Stimulated activated CD8-positive, alpha-beta memory T cell treated with anti-CD3 and anti-CD28 coated beads, Interleukin-12 subunit alpha, Interleukin-12 subunit beta, amount 100 ng/mL, for 4 hours (primary cell): Measurements from ENCODE around the gene DDX59.
A peak's percentile ranks its signal among the peaks of the same experiment; 100 is the strongest.

Source experiments
- DNase-seq: peaks from one replicate; pipeline ENCODE4 v3.0.0-alpha.2; 2020; ENCODE audit warnings: low read depth

DDX59 gene

DNA sequence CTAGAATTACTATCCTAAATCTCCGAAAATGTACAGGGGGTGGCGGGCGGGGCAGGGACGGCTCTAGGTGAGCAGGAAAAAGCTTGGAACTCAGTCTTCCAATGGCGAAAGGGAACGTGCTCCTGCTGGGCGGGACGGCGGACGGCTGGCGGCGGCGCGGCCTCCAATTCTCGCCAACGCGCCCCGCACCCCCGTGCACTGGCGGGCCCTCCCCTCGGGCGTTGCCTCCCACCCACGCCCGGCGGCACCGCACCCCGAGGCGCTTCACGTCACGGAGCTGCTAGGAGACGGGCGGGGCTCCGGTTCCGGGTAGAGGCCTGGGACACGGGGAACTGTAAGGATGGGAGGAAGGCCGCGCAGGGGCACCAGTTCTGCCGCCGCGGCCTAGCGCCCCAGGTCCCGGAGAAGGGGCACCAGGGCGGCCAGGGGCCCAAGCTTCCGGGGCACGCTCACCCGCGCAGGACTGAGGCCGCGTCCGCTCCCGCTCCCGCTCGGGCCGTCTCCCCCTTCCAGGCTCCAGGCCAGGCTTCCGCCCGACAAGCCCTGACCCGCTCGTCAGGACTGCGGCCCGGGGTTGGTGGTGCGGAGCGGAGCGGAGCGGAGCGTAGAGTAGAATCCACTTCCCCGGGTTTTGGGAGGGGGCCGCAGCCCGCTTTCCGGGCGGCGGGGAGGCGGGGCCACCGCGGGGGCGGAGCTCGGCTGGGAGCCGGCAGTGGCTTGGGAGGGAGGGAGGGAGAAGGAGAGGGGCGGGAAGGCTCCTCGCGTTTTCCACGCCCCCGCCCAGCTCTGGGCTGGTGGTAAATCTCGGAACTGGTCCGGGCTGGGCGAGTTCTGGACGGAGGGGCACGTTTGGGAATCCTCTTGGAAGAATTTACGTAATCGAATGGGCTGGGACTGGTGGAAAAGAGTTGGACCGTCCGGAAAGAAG lies at the start of gene DDX59:
Gene DDX59 (minus strand): TSS at position 594 of the 928 bp plus-strand sequence. CDS start 3,167 bp downstream, outside the sequence.
- peak; percentile 86 for DNase-seq

DNA sequence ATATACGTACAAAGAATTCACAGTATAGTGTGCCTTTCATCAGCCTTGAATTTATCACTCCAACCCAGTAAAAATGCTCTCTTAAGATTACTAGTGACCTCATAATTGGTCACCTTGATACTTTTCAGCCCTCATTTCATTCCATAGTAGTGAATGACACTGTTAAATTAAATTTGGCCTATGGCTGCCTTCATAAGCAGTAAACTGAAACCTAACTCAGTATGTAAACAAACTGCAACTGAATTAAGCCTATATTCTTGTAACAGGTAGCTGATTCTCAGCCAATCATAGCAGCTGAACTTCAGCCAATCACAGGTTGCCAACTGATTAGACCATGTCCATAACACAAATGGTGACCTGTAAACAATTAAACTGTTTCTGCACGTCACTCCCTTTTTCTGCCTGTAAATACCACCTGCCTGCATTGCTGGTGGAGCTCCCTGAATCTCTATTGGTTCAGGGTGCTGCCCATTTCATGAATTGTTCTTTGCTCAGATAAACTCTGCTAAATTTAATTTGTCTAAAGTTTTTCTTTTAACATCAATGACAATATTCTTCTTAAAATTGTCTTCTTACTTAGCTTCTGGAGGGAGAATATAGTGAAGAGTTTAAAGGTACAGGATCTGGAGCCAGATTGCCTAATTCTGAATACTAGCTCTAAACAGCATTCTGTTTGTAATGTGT lies 44.9 kb upstream of the DDX59 start:
- no peak for DNase-seq

DNA sequence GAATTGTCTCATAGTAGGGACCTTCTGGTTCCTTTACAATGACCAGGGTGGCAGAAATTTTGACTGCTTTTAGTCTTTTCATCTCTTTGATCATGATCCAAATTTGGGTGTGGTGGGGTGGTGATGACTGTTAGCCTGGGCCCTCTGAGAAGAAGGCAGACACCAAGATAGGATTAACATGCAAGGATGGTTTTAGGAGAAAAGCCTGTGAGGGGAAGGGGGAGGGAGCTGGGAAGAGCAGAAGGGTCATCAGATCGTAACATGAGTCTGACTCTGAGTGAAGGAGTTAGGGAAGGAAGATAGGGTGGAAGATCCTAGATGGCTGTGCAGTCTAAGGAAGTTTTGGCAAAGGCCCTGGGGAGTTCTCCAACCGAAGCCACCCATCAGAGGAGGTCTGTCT lies 40.5 kb upstream of the DDX59 start:
- no peak for DNase-seq

DNA sequence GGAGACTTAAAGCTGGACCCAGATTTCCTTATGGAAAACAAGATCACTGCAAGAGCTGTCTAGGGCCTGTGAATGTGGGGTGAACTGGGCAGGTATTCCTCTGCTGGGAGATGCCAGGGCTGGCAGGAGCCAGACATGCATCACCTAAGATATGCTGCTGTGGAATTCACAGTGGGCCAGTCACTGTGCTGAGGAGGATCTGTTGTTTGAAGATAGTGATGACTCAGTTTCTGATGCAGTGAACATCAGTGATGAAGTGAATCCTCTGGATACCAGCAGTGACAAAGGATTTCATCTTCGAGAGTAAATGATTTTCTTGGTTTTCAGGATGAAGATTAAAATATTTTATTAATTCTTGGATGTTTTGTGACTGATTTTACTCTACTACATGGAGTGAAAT lies 39.1 kb upstream of the DDX59 start:
- no peak for DNase-seq

DNA sequence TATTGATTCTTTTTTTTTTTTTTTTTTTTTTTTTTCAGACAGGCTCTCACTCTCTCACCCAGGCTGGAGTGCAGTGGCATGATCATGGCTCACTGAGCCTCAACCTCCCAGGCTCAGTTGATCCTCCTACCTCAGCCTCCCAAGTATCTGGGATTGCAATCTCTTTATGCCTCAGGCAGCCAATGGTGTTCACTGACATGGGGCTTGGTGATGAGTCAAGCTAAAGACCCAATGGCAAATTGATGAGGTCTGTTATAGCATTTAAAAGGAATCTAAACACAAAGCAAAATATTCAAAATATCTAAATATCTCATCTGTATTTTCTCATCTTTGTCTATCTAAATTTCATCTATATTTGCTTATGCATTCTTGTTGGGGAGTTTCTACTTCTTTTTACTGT lies 38.5 kb upstream of the DDX59 start:
- no peak for DNase-seq

DNA sequence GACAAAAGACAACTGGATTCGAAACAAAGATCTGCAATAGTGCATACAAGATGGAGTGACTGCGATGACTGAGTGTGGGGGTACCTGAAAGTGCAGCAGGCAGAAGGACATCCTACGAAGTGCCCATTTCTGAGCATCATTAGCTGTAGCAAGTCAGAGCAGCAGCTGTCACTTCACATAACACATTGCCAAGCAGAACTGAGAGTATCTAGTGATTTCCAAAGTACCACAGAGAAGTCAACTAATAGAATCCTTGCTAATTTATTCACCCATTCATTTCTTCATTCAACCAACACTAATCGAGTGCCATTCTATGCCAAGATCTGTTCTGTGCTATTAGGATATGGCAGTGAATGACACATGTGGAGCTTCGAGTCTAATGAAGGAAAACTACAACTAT lies 37.4 kb upstream of the DDX59 start:
- DNase-seq = no peak

DNA sequence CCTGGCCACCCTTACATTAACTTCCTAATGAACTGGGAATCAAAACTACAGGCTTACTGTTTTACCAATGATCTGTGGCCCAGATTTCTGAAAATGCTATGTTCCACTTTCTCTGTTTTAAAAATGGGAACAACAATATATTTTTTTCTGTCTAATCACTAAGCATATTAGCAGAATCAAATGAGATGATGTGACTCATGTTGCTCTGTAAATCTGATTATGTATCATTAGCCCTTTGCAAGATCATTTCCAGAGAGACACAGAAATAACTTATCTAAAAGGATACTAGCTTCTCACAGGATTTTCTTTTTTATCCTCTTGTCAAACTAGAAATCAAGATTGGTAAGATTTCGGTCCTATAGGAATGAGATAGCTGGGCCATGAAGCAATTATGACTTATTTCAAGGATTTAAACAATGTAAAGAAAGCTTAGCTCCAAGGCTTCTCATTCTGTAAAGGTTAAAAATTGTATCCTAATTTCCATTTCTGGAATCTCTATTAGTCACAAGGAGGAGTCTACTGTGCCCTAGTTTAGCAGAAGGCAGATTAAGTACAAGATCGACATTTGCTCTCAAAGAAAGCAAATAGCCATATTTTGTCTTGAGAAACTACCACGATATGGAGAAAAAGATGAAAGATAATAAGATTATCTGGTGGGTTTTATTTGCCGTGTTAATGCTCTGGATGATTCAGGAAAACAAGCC lies 36.6 kb upstream of the DDX59 start:
- no peak for DNase-seq

DNA sequence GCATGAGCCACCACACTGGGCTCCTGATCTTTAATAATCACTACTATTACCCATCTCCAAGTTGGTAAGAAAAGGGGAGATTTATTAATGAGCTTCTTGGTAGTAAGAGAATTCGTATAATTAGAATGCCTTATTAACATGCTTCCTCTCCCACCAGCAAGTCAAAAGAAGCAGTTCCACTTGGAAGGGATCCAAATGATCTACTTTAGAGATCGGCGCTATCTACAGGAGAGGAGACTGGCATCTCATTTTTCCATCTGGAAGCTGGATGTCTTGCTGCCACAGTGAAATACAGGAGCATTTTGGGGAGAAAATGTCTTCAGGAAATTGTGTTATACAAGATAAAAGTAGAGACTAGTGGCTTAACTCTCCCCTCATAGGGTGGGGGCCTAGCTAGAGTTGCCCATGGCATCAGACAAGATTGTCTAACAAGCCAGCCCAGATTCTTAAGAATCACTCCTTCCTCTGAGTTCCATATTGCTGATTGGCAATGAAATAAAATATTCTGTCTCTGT lies 35.3 kb upstream of the DDX59 start:
- DNase-seq = no peak

DNA sequence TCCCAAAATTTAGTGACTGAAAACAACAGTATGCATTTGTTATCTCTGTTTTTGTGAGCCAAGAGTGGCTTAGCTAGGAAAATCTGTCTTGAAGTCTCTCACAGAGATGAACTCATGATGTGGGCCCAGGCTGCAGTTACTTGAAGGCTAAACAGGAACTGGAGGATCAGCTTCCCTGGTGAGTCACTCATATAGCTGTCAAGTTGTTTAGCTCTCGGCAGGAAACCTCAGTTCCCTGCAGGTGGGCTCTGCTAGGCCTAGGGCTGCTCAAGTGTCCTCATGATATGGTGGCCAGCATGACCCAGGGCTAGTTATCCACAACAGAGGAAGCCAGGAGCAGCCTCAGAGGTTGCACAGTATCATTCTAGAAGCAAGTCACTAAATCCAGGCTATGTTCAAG lies 30.2 kb upstream of the DDX59 start:
- no peak for DNase-seq

DNA sequence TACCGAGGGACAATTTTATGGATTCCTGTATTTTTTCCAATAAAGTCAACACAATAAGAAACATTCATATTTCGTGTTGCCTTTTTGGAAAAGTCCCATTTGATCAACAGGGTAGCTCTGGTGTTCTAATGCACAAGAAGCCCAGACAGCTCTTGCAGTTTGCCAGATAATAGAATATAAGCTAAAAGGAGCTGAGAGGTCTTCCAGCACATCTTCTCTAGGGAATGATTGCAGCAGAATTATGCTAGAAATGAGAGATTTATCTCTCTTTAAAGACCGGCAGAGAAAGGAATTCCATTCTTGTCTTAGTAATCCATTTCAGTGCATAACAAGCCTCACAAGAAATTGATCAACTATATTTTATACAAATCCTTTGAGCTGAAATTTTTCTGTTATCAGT lies 25.0 kb upstream of the DDX59 start:
- no peak for DNase-seq

DNA sequence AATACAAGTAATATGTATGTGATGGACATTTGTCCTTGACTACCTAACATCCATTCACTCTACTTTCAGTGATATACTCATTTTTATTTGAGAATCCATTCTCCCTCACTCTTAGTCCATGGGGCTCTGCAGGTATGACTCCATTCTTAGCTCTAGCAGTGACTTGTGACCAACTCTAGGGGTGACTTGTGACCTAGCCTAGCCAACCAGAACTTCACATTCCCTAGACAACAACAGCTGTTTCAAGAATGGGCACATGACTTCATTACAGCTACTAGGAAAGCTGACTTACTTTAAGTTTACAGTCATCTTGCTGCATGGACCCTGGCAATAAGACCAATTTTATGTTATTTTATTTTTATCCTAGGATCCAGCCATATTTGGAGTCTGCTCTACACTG lies 23.6 kb upstream of the DDX59 start:
- DNase-seq = no peak

DNA sequence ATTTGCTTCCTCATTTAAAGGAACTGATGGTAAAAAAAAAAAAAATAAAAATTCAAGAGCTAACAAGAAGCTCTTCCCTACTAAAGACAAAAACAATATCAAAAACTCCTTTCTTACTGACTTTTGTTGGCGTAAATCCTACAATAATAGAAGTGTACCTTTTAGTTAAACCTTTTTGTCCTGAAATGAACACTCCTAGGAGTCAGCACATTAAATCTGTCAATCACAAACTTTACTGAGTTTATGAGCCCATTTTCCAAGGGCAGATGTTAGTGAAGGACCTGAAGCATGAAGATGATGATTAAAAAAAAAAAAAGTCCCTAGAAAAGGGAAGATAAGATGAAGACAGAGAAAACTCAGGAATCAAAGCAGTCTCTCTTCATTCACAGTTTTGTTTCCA lies 22.6 kb upstream of the DDX59 start:
- no peak for DNase-seq

DNA sequence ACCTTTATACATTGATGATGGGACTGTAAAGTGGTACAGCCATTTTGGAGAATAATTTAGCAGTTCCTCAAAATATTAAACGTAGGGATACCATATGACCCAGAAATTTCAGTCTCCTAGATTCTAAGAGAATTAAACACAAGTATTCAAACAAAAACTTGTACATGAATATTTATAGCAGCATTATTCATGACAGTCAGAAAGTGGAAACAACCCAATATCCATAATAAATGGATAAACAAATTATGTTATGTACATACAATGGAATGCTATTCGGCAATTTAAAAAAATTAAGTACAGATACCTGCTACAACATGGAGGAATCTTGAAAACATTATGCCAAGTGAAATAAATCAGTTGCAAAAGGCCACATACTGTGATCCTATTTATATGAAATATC lies 16.9 kb upstream of the DDX59 start:
- no peak for DNase-seq

DNA sequence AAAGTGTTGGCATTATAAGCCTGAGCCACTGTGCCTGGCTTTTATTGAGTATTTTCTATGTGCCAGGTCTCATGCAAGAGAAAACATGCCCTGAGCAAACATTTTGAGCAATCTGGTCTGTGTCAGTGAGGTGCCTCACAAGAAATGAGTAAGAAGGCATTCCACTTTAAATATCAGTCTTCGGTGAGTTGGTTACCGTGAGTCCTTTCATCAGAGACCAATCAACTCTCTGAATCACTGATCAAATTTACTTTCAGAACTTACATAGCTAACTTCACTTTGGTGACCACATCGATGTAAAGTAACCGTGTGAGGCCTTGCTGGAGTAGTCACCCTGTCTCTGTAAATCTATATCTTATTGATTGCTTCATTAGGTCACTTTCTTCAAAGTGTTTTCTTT lies 14.3 kb upstream of the DDX59 start:
- no peak for DNase-seq

DNA sequence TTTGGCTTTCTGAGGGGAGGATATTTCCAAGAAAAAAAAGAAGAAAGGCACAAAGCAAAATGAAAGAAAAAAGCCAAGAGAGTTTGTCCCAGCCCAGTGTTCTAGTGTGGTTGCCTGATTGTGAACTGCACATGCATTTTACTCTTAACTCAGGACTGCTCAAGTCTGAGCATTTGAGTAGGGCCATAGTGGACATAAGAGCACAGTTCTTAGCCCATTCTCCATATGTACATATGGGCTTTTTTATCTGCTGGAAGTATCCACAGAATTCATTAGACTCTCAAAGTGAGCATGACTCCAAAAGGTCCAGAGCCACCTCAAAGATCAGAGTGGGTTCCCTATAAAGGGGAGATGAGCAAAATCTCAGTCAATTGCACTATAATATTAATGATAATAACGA lies 13.6 kb upstream of the DDX59 start:
- no peak for DNase-seq

DNA sequence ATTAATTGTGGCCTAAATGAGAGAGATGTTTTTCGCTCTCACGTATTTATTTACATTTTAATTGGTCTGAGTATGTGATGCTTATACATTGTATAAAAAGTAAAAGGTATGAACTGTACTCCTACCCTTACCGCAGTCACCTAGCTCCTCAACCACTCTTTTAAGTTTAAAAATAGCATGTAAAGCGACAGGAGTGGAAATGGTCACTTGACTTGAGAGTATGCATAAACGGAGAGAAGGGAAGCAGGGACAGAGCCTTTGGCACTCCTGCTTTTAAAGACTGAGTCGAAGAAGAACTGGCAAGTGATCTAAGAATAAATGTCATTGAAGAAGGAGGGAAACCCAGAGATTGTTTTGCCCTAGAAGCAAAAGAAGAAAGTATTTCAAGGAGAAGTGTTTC lies 11.5 kb upstream of the DDX59 start:
- DNase-seq = no peak

DNA sequence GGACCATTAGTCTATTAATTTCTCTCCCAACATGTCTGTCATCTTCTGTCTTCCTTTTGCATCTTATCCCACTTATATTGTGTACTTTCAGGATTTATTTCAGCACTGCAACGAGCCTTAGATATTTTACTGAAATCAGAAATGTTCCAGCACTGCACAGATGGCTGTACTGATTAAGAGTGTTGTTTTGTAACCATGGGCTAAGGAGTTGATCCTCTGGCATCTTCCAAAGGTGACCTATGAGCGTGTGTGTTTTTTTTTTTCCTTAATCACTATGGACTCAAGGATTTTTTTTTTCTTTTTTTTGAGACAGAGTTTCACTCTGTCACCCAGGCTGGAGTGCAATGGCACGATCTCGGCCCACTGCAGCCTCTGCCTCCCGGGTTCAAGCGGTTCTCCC lies 7.1 kb upstream of the DDX59 start:
- DNase-seq = no peak

DNA sequence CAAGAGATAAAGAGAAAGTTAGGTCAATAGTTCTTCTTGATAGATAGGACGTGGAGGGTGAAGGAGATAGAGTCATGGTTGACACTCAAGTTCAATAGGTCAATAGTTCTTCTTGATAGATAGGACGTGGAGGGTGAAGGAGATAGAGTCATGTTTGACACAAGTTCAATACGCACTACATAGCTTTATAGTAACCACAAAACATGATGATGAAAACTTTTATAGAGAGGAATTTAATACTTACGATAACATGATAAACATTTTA lies 5.8 kb upstream of the DDX59 start:
- no peak for DNase-seq

DNA sequence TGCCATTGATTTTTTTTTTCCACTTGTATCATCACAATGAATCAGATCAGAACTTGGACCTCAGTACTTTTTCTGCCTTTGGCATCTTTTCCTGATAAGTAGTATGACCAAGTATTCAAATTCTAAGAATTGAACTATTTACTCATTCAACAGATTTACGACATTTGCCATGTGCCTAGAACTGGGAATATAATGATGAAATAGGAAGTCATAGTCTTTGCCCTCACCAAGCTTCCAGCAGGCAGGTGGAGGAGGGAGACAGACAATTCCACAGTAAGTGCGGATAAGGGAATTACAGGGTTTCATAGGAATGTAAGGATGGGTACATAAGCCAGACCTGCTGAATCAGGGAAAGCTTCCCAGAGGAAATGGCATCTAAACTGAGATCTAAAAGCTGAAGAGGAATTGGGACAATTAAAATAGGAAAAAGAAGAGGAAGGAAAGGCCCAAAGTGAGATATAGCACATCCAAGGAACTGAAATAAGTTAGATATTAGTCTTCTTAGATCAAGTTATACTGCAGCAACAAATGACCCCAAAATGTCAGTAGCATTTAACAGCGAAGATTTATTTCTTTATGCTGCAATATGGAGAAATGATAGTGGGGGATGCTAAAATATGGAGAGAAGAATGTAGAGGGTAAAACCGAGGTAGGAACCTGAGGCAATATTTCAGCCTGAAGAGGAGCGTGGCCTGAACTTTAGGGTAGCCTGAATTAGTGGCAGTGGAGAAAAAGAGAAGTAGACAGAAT lies 5.3 kb upstream of the DDX59 start:
- DNase-seq = no peak

DNA sequence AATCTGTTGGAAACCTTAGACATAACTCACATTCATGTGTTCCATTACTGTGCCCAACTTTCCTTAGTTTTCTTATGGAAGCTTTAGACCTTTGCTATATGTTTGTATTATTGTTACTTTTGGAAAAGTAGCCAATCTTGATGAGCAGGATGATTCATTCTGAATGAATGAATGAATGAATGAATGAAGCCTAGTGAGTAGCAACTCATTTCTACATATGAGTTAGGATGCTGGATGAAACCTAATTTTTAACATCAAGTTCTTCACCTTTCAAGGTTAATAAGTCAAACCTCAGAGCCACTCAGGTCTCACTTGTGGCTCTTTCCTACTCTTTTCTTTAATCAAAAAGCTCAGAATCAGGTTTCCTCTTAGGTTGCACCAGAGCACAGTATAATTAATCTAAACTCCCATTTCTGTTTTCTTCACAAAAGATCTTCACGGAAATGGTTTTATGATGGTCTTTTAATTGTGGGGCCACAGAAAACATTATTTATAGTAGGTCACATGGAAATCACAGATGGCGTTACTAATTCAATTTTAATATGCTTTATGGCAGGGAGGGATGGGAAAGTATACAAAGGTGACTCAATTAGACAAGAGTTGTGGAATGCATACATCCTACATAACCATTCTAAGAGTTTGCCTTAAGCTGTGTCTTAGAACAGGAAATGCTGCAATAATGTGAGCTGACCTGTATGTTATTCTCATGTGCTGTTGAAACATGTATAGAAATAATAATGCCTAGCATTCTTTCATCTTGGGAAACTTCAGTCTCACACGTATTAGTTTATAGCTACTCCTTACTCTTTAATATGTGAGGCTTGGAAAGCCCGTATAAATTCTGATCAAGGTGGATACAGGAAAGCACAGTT lies 4.5 kb upstream of the DDX59 start:
- DNase-seq = no peak

DNA sequence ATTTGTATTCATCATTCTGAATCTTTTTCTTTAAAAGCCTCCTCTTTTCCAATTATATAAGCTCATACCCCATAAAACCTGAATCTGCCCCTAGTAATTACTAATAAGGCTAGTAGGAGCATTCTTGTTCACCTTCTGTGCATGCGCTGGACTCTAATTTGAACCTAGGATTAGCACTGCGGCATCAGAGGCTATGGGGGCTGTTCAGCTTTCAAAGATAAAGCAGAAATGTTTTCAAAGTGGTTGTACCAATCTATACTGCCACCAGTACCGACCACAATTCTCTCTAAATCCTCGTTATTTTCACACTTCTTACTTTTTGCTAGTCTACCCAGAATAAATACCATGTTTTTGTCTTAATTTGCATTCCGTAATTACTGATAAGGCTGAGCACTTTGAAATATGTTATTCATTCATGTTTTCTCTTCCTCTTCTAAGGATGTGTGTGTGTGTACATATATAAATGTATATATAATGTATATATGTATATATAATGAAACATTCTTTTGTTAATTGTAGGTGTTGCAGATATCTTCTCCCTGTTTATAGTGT lies 1.6 kb upstream of the DDX59 start:
- no peak for DNase-seq
